Neuronal stem cell (in vitro differentiated cells): ENCODE results near the gene MRPL47.

ENCODE experiments used
- DNase-seq: peaks from one replicate; pipeline ENCODE4 v3.0.0-alpha.2; 2013; ENCODE audit warnings: low spot score
- H2AFZ ChIP-seq: one replicate; pipeline ENCODE4 v1.6.1; 2013; ENCODE audit warnings: mild to moderate bottlenecking, low read length, inconsistent platforms
- H2AK5ac ChIP-seq: 2 replicates; pipeline ENCODE4 v1.6.1; 2013; ENCODE audit warnings: low read depth, mild to moderate bottlenecking, inconsistent platforms, low read length, moderate library complexity, mixed read lengths
- H2BK120ac ChIP-seq: 2 replicates; pipeline ENCODE4 v1.6.1; 2013; ENCODE audit warnings: low read depth, mild to moderate bottlenecking, inconsistent platforms, low read length, moderate library complexity, mixed read lengths
- H2BK12ac ChIP-seq: one replicate; pipeline ENCODE4 v1.6.1; 2013; ENCODE audit warnings: low read length, inconsistent platforms
- H2BK15ac ChIP-seq: 2 replicates; pipeline ENCODE4 v1.6.1; 2013; ENCODE audit warnings: mild to moderate bottlenecking, low read length, inconsistent platforms, mixed read lengths
- H2BK5ac ChIP-seq: one replicate; pipeline ENCODE4 v1.6.1; 2013; ENCODE audit warnings: inconsistent platforms, mild to moderate bottlenecking, low read length, moderate library complexity
- H3K14ac ChIP-seq: one replicate; pipeline ENCODE4 v1.6.1; 2013; ENCODE audit warnings: low read length, inconsistent platforms
- H3K18ac ChIP-seq: 2 replicates; pipeline ENCODE4 v1.6.1; 2013; ENCODE audit warnings: low read length, inconsistent platforms
- H3K23ac ChIP-seq: 2 replicates; pipeline ENCODE4 v1.6.1; 2013; ENCODE audit warnings: low read depth, mild to moderate bottlenecking, mixed read lengths, low read length, inconsistent platforms; ENCODE audit not compliant: poor library complexity
- H3K27ac ChIP-seq: replicated peaks from 3 replicates; pipeline ENCODE4 v1.5.1; 2013; ENCODE audit warnings: low read length, inconsistent platforms
- H3K27me3 ChIP-seq, 3 experiments: 2 replicates each; pipeline ENCODE4 v1.6.1; 2013; ENCODE audit warnings: low read length in 3 of 3, mild to moderate bottlenecking in 2 of 3, inconsistent platforms in 1 of 3, low read depth in 1 of 3, mixed read lengths in 1 of 3, moderate library complexity in 1 of 3; ENCODE audit not compliant: control insufficient read depth in 3 of 3, insufficient read depth in 3 of 3
- H3K36me3 ChIP-seq, 2 donors: replicated peaks in 1 of 2; 2 replicates each; pipeline ENCODE4 v1.6.1; 2013; ENCODE audit warnings: low read length in 2 of 2; ENCODE audit not compliant: control insufficient read depth in 2 of 2, insufficient read depth in 2 of 2
- H3K4ac ChIP-seq: 2 replicates; pipeline ENCODE4 v1.6.1; 2013; ENCODE audit warnings: inconsistent platforms, mild to moderate bottlenecking, low read length, moderate library complexity
- H3K4me1 ChIP-seq, 2 donors: 1 replicate in 1 of 2; 2 replicates in 1 of 2; pipeline ENCODE4 v1.6.1; 2013; ENCODE audit warnings: low read length in 2 of 2, low read depth in 1 of 2; ENCODE audit not compliant: control insufficient read depth in 2 of 2, insufficient read depth in 1 of 2
- H3K4me2 ChIP-seq: one replicate; pipeline ENCODE4 v1.6.1; 2013; ENCODE audit warnings: mild to moderate bottlenecking, low read length, inconsistent platforms; ENCODE audit not compliant: insufficient read depth, poor library complexity, severe bottlenecking
- H3K4me3 ChIP-seq, 2 donors: 2 replicates each; pipeline ENCODE4 v1.5.1; 2013; ENCODE audit warnings: low read length in 2 of 2, mild to moderate bottlenecking in 2 of 2, inconsistent platforms in 1 of 2, moderate library complexity in 1 of 2
- H3K79me1 ChIP-seq: one replicate; pipeline ENCODE4 v1.6.1; 2013; ENCODE audit warnings: low read depth, mild to moderate bottlenecking, inconsistent platforms, low read length, moderate library complexity
- H3K9ac ChIP-seq: one replicate; pipeline ENCODE4 v1.6.1; 2013; ENCODE audit warnings: mild to moderate bottlenecking, low read depth, low read length, inconsistent platforms; ENCODE audit not compliant: poor library complexity
- H3K9me3 ChIP-seq, 2 donors: replicated peaks in 1 of 2; 2 replicates each; pipeline versions ENCODE3 to v1.6.1; 2013; ENCODE audit warnings: low read length in 2 of 2, mild to moderate bottlenecking in 2 of 2, inconsistent platforms in 1 of 2, low read depth in 1 of 2, mixed read lengths in 1 of 2, moderate library complexity in 1 of 2; ENCODE audit not compliant: control insufficient read depth in 2 of 2, insufficient read depth in 1 of 2
- H4K8ac ChIP-seq: one replicate; pipeline ENCODE4 v1.6.1; 2013; ENCODE audit warnings: low read depth, mild to moderate bottlenecking, inconsistent platforms, low read length, moderate library complexity
- H4K91ac ChIP-seq: one replicate; pipeline ENCODE4 v1.6.1; 2013; ENCODE audit warnings: low read length, low read depth, mild to moderate bottlenecking, inconsistent platforms; ENCODE audit not compliant: poor library complexity
- WGBS, 2 donors: extraction: QIAGEN DNeasy Blood & Tissue Kit; methylation state at CpG; one replicate each; pipeline ENCODE4 v1.1.7; 2013; ENCODE audit warnings: missing lambda C conversion rate in 2 of 2, mixed read lengths in 1 of 2; ENCODE audit not compliant: insufficient read length in 2 of 2, insufficient replicate concordance in 1 of 2; ENCODE audit errors: extremely low coverage in 2 of 2; 5-methylcytosine and 5-hydroxymethylcytosine counted together

Gene MRPL47

DNA sequence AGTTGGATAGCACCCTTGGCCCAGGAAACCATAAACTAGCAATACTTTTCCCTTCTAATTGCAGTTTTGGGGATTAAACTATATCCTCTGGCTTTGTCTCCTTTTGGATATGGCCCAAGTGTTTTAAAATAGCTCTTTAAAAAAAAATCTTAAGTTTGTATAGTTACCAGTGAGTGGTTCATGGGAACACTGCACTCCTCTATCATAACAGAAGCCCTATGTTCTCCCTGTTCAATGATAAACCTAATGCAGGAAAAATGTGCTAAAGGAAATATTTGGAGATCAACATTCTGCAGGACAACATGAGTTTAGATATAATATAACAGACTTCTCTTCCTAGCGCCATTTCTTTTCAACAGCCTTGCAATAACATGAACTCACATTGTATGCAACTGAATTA lies 13.1 kb downstream of the MRPL47 start:
- H3K23ac ChIP-seq, result no peak overlapping the region
- H3K79me1 ChIP-seq, result no peaks in the 10 kb centered on the region
- no peak overlapping the region for H3K9ac ChIP-seq
- no peak overlapping the region for H3K27ac ChIP-seq
- H3K4me1 ChIP-seq, result no peaks in the 10 kb centered on the region
- no peak overlapping the region for H4K91ac ChIP-seq
- H4K8ac ChIP-seq, result no peak overlapping the region
- no peaks in the 10 kb centered on the region for H3K9me3 ChIP-seq
- no peak overlapping the region for H2AK5ac ChIP-seq
- no peak overlapping the region for H2BK5ac ChIP-seq
- no peak overlapping the region for H2AFZ ChIP-seq
- no peak overlapping the region for H3K4ac ChIP-seq
- DNase-seq, result no peak
- H3K14ac ChIP-seq, result no peak overlapping the region
- H3K4me3 ChIP-seq, result no peak overlapping the region
- no CpG with 5 or more reads among the region's 1 CpG for WGBS, 2 donors
- no peak overlapping the region for H3K4me2 ChIP-seq
- no peak overlapping the region for H2BK12ac ChIP-seq
- no peak overlapping the region for H3K18ac ChIP-seq
- peaks cover 20 to 98% of the 10 kb centered on the region in 2 donors for H3K36me3 ChIP-seq
- H2BK15ac ChIP-seq, result no peak overlapping the region
- H2BK120ac ChIP-seq, result no peak overlapping the region
- no peaks in the 10 kb centered on the region for H3K27me3 ChIP-seq

DNA sequence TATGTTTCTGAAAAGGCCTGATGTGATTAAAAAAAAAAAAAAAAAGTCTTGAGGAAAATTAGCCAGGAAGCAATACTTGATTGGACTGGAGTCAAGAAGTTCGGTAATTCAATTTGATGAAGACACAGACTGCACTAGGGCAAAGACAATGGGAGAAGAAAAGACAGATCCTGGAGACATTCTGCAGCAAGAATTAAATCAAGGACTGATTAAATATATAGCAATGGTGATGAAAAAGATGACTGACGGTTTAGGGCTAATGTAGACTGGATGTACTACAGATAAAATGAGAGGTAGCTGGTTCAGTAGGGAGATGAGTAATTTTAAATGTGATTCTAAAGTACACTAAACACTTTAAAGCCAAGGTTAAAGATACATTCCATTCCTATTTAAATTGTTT lies 13.8 kb downstream of the MRPL47 start:
- Histone ChIP-seq H3K18ac (no peak overlapping the region), H4K8ac (no peak overlapping the region), H2AFZ (no peak overlapping the region), H3K27me3 (no peaks in the 10 kb centered on the region), H2BK120ac (no peak overlapping the region), H2BK5ac (no peak overlapping the region), H3K9ac (no peak overlapping the region), H3K4me1 (no peaks in the 10 kb centered on the region), H3K79me1 (no peaks in the 10 kb centered on the region), H2BK12ac (no peak overlapping the region), H3K4me3 (no peak overlapping the region), H3K4me2 (no peak overlapping the region), H4K91ac (no peak overlapping the region), H3K27ac (no peak overlapping the region), H3K4ac (no peak overlapping the region), H3K36me3 (peaks cover 20 to 98% of the 10 kb centered on the region in 2 donors), H3K14ac (no peak overlapping the region), H2BK15ac (no peak overlapping the region), H2AK5ac (no peak overlapping the region), H3K23ac (no peak overlapping the region), H3K9me3 (no peaks in the 10 kb centered on the region)
- no CpG with 5 or more reads among the region's 2 CpGs for WGBS, 2 donors
- no peak for DNase-seq

DNA sequence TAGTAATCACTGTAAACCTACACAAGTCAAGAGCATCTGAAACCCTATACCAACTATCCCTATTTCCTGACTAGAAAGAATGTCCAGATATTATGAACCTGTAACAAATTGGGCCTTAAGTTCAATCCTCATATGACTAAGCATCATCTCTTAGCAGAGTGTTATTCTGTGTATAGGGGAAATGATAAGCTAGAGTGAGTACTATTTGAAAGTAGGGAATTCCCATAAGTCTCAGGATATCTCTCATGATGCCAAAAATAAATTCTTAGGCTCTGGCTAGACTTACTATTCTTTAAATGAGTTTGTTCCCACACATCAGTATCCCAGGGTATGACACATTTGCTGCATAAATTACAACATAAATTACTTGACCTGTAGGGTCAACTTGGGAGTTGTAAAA lies 15.3 kb downstream of the MRPL47 start:
- Histone ChIP-seq H4K91ac (no peak overlapping the region), H2BK5ac (no peak overlapping the region), H3K9ac (no peak overlapping the region), H3K4me3 (no peak overlapping the region), H3K79me1 (no peaks in the 10 kb centered on the region), H4K8ac (no peak overlapping the region), H3K14ac (no peak overlapping the region), H3K27me3 (no peaks in the 10 kb centered on the region), H2BK15ac (no peak overlapping the region), H2AFZ (no peak overlapping the region), H3K4me2 (no peak overlapping the region), H3K4me1 (no peaks in the 10 kb centered on the region), H2BK120ac (no peak overlapping the region), H3K23ac (no peak overlapping the region), H3K18ac (no peak overlapping the region), H2BK12ac (no peak overlapping the region), H2AK5ac (no peak overlapping the region), H3K36me3 (peaks cover 17 to 98% of the 10 kb centered on the region in 2 donors), H3K4ac (no peak overlapping the region), H3K9me3 (no peaks in the 10 kb centered on the region), H3K27ac (no peak overlapping the region)
- no peak for DNase-seq

DNA sequence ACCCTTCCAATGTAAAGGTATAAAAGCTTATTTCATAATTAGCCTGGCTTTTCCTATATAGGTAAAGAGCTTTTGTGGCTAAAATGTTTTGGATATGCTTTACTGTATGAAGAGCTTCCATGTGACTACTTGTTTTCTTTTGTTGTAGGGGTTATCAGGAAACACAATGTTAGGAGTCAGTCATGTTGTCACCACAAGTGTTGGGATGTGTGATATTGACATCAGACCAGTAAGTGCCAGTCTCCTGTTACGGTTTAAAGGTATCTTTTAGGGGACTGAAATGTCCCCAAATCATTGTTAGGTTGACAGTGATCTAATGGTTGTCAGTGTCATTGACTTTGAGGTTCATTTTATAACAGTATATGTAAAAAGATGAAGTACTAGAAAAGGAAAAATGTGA lies 23.4 kb downstream of the MRPL47 start:
- H3K18ac ChIP-seq, result no peak overlapping the region
- no peaks in the 10 kb centered on the region for H3K9me3 ChIP-seq
- no peak overlapping the region for H3K27ac ChIP-seq
- H4K91ac ChIP-seq, result no peak overlapping the region
- H3K4me2 ChIP-seq, result no peak overlapping the region
- peaks cover 13 to 97% of the 10 kb centered on the region in 2 donors for H3K36me3 ChIP-seq
- WGBS, 2 donors, result no CpG with 5 or more reads among the region's 1 CpG
- no peak overlapping the region for H2BK5ac ChIP-seq
- no peak overlapping the region for H2BK12ac ChIP-seq
- no peak overlapping the region for H3K9ac ChIP-seq
- no peak overlapping the region for H2BK15ac ChIP-seq
- H3K27me3 ChIP-seq, result no peaks in the 10 kb centered on the region
- no peaks in the 10 kb centered on the region for H3K4me1 ChIP-seq
- no peak overlapping the region for H3K23ac ChIP-seq
- no peak overlapping the region for H2AFZ ChIP-seq
- no peak overlapping the region for H3K14ac ChIP-seq
- H2BK120ac ChIP-seq, result no peak overlapping the region
- H2AK5ac ChIP-seq, result no peak overlapping the region
- H3K79me1 ChIP-seq, result no peaks in the 10 kb centered on the region
- H4K8ac ChIP-seq, result no peak overlapping the region
- no peak for DNase-seq
- H3K4me3 ChIP-seq, result no peak overlapping the region
- no peak overlapping the region for H3K4ac ChIP-seq
